ENCODE results near the gene IL10RB.
"Not testable (repeated sequence)": the region's sequence is repeated elsewhere in the genome, so short reads cannot be mapped to it uniquely, and the experiment has no call there.

The IL10RB gene

GRCh38 chr21:33305344-33305671 is 39.1 kb downstream of the IL10RB start:
- no peak for ATAC-seq

- ATAC-seq = no peak
Observed at GRCh38 chr21:33305938-33306337, 39.8 kb downstream of the IL10RB start.

- no peak for ATAC-seq
Observed at GRCh38 chr21:33308586-33309490, 42.7 kb downstream of the IL10RB start.

GRCh38 chr21:33309778-33310177 is 43.6 kb downstream of the IL10RB start:
- ATAC-seq = no peak

GRCh38 chr21:33312121-33312520 is 46.0 kb downstream of the IL10RB start:
- ATAC-seq = no peak

GRCh38 chr21:33313183-33313582 is 47.0 kb downstream of the IL10RB start:
- ATAC-seq = no peak

- no peak for ATAC-seq
Observed at GRCh38 chr21:33313611-33314010, 47.4 kb downstream of the IL10RB start.

- ATAC-seq = no peak
Observed at GRCh38 chr21:33314111-33314510, 47.9 kb downstream of the IL10RB start.

GRCh38 chr21:33315946-33316710 is 50.0 kb downstream of the IL10RB start:
- ATAC-seq = no peak

- ATAC-seq = no peak
Observed at GRCh38 chr21:33317145-33317544, 51.0 kb downstream of the IL10RB start.

GRCh38 chr21:33317786-33318486 is 51.8 kb downstream of the IL10RB start:
- ATAC-seq = no peak

- not testable (repeated sequence) for ATAC-seq
Observed at GRCh38 chr21:33321005-33321404, 54.8 kb downstream of the IL10RB start.

- not testable (repeated sequence) for ATAC-seq
Observed at GRCh38 chr21:33323610-33324009, 57.4 kb downstream of the IL10RB start.

- peak; percentile 91 to 92 for ATAC-seq
Observed at GRCh38 chr21:33324291-33325221, 58.4 kb downstream of the IL10RB start, which contains the start of gene IFNAR1. IFNAR1 (plus strand) TSS chr21:33324970; CDS start chr21:33325056, 86 bp downstream.

- peak; percentile 39 to 50 for ATAC-seq
Observed at GRCh38 chr21:33325222-33326067, 59.3 kb downstream of the IL10RB start.

- no peak for ATAC-seq
Observed at GRCh38 chr21:33327326-33327725, 61.2 kb downstream of the IL10RB start.

GRCh38 chr21:33327792-33328433 is 61.7 kb downstream of the IL10RB start:
- no peak for ATAC-seq

- no peak for ATAC-seq
Observed at GRCh38 chr21:33330726-33331125, 64.6 kb downstream of the IL10RB start.

GRCh38 chr21:33332143-33332542 is 66.0 kb downstream of the IL10RB start:
- ATAC-seq = peak; percentile 48 to 63

GRCh38 chr21:33334191-33334590 is 68.0 kb downstream of the IL10RB start:
- ATAC-seq = no peak

Measured in activated CD4-positive, CD25-positive, alpha-beta regulatory T cell treated with anti-CD3 and anti-CD28 coated beads, Interleukin-2, amount 50 U/mL, for 24 hours (primary cell).